SK-N-MC (cell line): Measurements from ENCODE around the gene IL36B.

ENCODE experiments used
- EZH2 ChIP-seq: fragments of 200-600 bp; sonication (generic); IDR thresholded peaks from one replicate; pipeline ENCODE4 v1.6.1; 2017; ENCODE audit warnings: antibody characterized with exemption
- FOXP2 ChIP-seq: optimal IDR thresholded peaks from 2 replicates; pipeline ENCODE3; 2011; ENCODE audit warnings: mild to moderate bottlenecking, moderate library complexity; ENCODE audit not compliant: insufficient read depth; ENCODE audit errors: extremely low read length, control extremely low read depth
- POLR2AphosphoS5 ChIP-seq: IDR thresholded peaks from 2 replicates; pipeline ENCODE4 v1.6.1; 2012; ENCODE audit warnings: mild to moderate bottlenecking, low read depth, low read length, borderline replicate concordance

DNA sequence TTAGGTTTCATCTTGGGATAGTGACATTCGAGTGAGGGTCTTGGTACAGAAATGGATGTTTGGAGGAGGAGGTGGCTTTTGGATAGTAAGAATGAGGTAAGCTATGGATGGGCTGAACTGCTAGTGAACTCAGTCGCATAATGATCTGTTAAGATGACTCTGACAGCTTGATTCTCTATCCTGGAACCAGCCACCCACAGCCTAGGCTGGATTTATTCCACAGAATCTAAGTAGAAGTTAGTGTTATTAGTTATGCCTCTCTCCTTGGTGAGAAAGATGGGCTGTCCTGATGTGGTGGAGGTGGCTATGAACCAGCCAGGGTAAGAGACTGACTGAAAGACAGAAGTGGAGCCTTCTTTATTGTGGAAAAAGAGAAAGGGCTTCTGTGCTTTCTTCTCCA is 25.0 kb downstream of the IL36B start:
- TF ChIP-seq EZH2 (no peak), POLR2AphosphoS5 (no peak), FOXP2 (no peak)
